HG02852 (cell line): ENCODE results near the gene RASGEF1C.

ENCODE experiments used
- ATAC-seq: cut with Tn5 transposase; IDR thresholded peaks from one replicate; pipeline ENCODE4 v1.9.1; 2021; ENCODE audit warnings: mild to moderate bottlenecking, moderate library complexity; ENCODE audit not compliant: unreplicated experiment

The RASGEF1C gene

GRCh38 chr5:180187767-180188166 is 21.2 kb downstream of the RASGEF1C start:
- no peak for ATAC-seq

GRCh38 chr5:180180846-180181245 is 28.2 kb downstream of the RASGEF1C start:
- ATAC-seq, result no peak

GRCh38 chr5:180180421-180180820 is 28.6 kb downstream of the RASGEF1C start:
- no peak for ATAC-seq

GRCh38 chr5:180179442-180180420 is 29.3 kb downstream of the RASGEF1C start:
- no peak for ATAC-seq

GRCh38 chr5:180178531-180179441 is 30.2 kb downstream of the RASGEF1C start:
- ATAC-seq, result no peak

- no peak for ATAC-seq
These were observed 32.8 kb downstream of the RASGEF1C start for GRCh38 chr5:180176191-180176590.

- no peak for ATAC-seq
These were observed 34.0 kb downstream of the RASGEF1C start for GRCh38 chr5:180175015-180175431.

GRCh38 chr5:180174587-180174972 is 34.4 kb downstream of the RASGEF1C start:
- ATAC-seq, result no peak

- ATAC-seq, result no peak
These were observed 35.0 kb downstream of the RASGEF1C start for GRCh38 chr5:180173875-180174586.

GRCh38 chr5:180173198-180173544 is 35.8 kb downstream of the RASGEF1C start:
- ATAC-seq, result no peak

- no peak for ATAC-seq
These were observed 36.4 kb downstream of the RASGEF1C start for GRCh38 chr5:180172447-180173197.

- no peak for ATAC-seq
These were observed 37.4 kb downstream of the RASGEF1C start for GRCh38 chr5:180171568-180172094.

- ATAC-seq, result no peak
These were observed 38.0 kb downstream of the RASGEF1C start for GRCh38 chr5:180170810-180171567.

GRCh38 chr5:180170106-180170809 is 38.8 kb downstream of the RASGEF1C start:
- ATAC-seq, result no peak

GRCh38 chr5:180169248-180170105 is 39.5 kb downstream of the RASGEF1C start:
- ATAC-seq, result no peak

GRCh38 chr5:180168758-180169157 is 40.3 kb downstream of the RASGEF1C start:
- no peak for ATAC-seq

GRCh38 chr5:180166176-180166575 is 42.8 kb downstream of the RASGEF1C start:
- no peak for ATAC-seq

GRCh38 chr5:180162304-180162661 is 46.7 kb downstream of the RASGEF1C start:
- ATAC-seq, result no peak
